HEK293T (cell line): ENCODE results near the gene SOX2.

Source experiments
- ARNT ChIP-seq: fragments of 450-650 bp; IDR thresholded peaks from 2 replicates; pipeline ENCODE4 v1.6.1; 2017; ENCODE audit warnings: mild to moderate bottlenecking
- BHLHE40 ChIP-seq: fragments of 450-650 bp; IDR thresholded peaks from 2 replicates; pipeline ENCODE4 v1.6.1; 2016; ENCODE audit warnings: mild to moderate bottlenecking, moderate library complexity, borderline replicate concordance
- ELF4 ChIP-seq: fragments of 450-650 bp; IDR thresholded peaks from 2 replicates; pipeline ENCODE4 v1.6.1; 2017; ENCODE audit warnings: antibody characterized with exemption
- FOXA1 ChIP-seq: fragments of 450-650 bp; IDR thresholded peaks from 2 replicates; pipeline ENCODE4 v1.6.1; 2016; ENCODE audit warnings: mild to moderate bottlenecking
- FOXK2 ChIP-seq: fragments of 450-650 bp; IDR thresholded peaks from 2 replicates; pipeline ENCODE4 v1.6.1; 2016; ENCODE audit warnings: mild to moderate bottlenecking
- FOXM1 ChIP-seq: fragments of 450-650 bp; IDR thresholded peaks from 2 replicates; pipeline ENCODE4 v1.6.1; 2017; ENCODE audit warnings: mild to moderate bottlenecking, borderline replicate concordance
- HDGF ChIP-seq: fragments of 450-650 bp; IDR thresholded peaks from 2 replicates; pipeline ENCODE4 v1.6.1; 2017; ENCODE audit warnings: antibody characterized with exemption, borderline replicate concordance
- SP1 ChIP-seq: fragments of 450-650 bp; IDR thresholded peaks from 2 replicates; pipeline ENCODE4 v1.6.1; 2017
- SUZ12 ChIP-seq: fragments of 450-650 bp; IDR thresholded peaks from 2 replicates; pipeline ENCODE4 v1.6.1; 2016; ENCODE audit warnings: mild to moderate bottlenecking
- TF ChIP-seq, protein P1 (sequence below): fragments of 450-650 bp; IDR thresholded peaks from 2 replicates; pipeline ENCODE4 v1.6.1; 2016

DNA sequence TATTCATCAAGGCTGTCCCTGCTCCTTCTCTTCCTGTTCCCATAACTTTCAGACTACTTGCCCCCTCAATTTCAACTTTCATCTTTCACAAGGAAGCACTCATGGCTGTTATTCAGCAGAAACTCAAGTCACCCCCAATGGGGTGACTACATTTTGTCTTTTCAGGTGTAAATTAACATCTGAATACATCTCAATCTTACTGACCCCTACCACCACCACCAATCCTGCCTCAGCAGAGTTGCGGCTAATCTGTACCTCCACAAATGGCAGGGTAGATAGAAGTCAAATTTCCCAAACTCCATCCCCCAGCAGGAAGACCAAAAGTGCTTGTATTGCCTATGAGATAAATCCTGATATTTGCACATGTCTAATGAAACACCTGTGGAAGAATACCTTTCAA, 19.2 kb downstream of the SOX2 start:
- TF ChIP-seq FOXK2 (no peak), BHLHE40 (no peak), FOXM1 (no peak), FOXA1 (no peak), ELF4 (no peak), HDGF (no peak), SUZ12 (no peak), SP1 (no peak), ARNT (no peak)
- TF ChIP-seq, protein P1, sequence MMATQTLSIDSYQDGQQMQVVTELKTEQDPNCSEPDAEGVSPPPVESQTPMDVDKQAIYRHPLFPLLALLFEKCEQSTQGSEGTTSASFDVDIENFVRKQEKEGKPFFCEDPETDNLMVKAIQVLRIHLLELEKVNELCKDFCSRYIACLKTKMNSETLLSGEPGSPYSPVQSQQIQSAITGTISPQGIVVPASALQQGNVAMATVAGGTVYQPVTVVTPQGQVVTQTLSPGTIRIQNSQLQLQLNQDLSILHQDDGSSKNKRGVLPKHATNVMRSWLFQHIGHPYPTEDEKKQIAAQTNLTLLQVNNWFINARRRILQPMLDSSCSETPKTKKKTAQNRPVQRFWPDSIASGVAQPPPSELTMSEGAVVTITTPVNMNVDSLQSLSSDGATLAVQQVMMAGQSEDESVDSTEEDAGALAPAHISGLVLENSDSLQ: no peak
